Measurements from ENCODE around the gene PFN1. TPM values are rescaled to one million over a fixed set of nuclear protein-coding genes. Genes with fewer than 3 reads are reported as not detected.

The PFN1 gene
- total and polyA plus RNA-seq, 9 of the 15 experiments (the other 6 are each of a cell fraction or from before 2014, with no cell fraction given): 60.5 to 1,479 (median 456) TPM

DNA sequence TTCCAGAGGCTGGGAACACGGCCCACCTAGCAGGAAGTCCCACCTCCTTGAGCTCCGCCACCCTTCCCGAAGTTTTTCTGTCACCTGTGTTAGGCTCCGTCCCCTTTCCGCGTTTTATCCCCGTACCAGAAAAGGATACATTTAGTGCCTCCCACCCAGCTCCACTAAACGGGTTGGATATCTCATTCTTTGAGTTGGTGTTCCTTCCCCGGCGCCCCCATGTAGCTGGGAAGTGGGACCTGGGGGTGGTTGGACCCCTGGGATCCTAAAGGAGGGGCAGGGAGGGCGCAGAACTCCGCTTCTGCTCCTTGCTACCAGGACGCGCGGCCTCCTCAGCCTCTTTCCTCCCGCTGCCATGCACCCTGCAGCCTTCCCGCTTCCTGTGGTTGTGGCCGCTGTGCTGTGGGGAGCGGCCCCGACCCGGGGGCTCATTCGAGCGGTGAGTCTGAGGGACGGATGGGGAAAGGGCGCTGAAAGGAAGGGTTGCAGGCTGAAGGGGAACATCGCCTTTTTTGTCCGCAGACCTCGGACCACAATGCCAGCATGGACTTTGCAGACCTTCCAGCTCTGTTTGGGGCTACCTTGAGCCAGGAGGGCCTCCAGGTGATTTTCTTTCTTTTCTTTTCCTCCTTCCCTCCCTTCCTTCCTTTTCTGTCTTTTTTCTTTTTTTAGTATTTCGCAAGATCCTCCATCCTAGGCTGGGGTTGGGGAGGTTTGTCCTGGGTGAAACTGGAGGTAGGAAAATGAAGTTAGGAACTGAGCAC, 7.6 kb downstream of the PFN1 start:
- no peaks in the 10 kb centered on the region for H3K27me3 ChIP-seq (ENCODE audit: control insufficient read depth in 2 of 2, insufficient read depth in 2 of 2, low read length in 2 of 2)
- peak overlapping the region; percentile 89 for H2AFZ ChIP-seq (ENCODE audit: low read depth, low read length)
- in situ Hi-C loops (cut with MboI): no loop called here
- intact Hi-C loops (cut with micrococcal nuclease): no loop called here
- peak; percentile 55 to 81 (median 64) for DNase-seq (ENCODE audit: extremely low read depth in 1 of 4, low spot score in 3 of 4)
- peak overlapping the region; percentile 90 for H3K27ac ChIP-seq (ENCODE audit: extremely low read depth, low read depth, low read length)
- H3K36me3 ChIP-seq (ENCODE audit: control insufficient read depth, insufficient read depth, low read length): peaks cover 70% of the 10 kb centered on the region
- peak overlapping the region; percentile 95 to 98 for H3K9ac ChIP-seq (ENCODE audit: insufficient read depth in 1 of 2, low read depth in 2 of 2, low read length in 2 of 2)
- H3K9me3 ChIP-seq (replicated peaks; ENCODE audit: control insufficient read depth, insufficient read depth, low read depth, low read length): no peaks in the 10 kb centered on the region
- H4K20me1 ChIP-seq (replicated peaks; ENCODE audit: control insufficient read depth, insufficient read depth, low read length): peaks cover 8% of the 10 kb centered on the region; the same call in 1 of the 2 replicates
- peaks cover 26 to 30% of the 10 kb centered on the region in 2 experiments; a peak in 4 of 5 replicates for H3K4me1 ChIP-seq (replicated peaks in 1 of 2; ENCODE audit: control insufficient read depth in 2 of 2, insufficient read depth in 2 of 2, low read length in 2 of 2)
- POLR2A ChIA-PET: interaction anchor here (0.6 to 1.6 kb wide), 11 partner anchors 9 to 161 kb away, joined by 3 to 20 read pairs (median 4); partner anchors contain the start of genes ENO3, PFN1 and SPAG7
- 1% methylated on average over 21 of the region's 29 CpGs for WGBS (ENCODE audit: insufficient coverage, low coverage, missing lambda C conversion rate)
- H3K4me2 ChIP-seq (ENCODE audit: insufficient read depth, low read length): peak overlapping the region; percentile 96
- TSS peak; percentile 79 for BruUV-seq (replicated peaks)
- H3K79me2 ChIP-seq (ENCODE audit: control insufficient read depth, insufficient read depth, low read length): peaks cover 71% of the 10 kb centered on the region
- FAIRE-seq: no peak
- ATAC-seq: peak; percentile 35
- H3K9me1 ChIP-seq (ENCODE audit: control insufficient read depth, insufficient read depth, low read length): no peaks in the 10 kb centered on the region
- CTCF ChIA-PET (ENCODE audit: low intra/inter-chr PET ratio): interaction anchor here (0.6 kb wide), 1 partner anchor 47 kb away, joined by 3 read pairs; the partner anchor contains the start of gene CAMTA2
- H3K4me3 ChIP-seq: peak overlapping the region; percentile 96
- peak; percentile 75 for TF ChIP-seq POLR2G (IDR thresholded peaks at IDR 0.05; ENCODE audit: low read depth, low read length)
- 0 out of 4 replicates have a peak, but pooled peaks of 1 of the 2 experiments have one; percentile 42 for TF ChIP-seq UBTF (IDR thresholded peaks at IDR 0.05; ENCODE audit: borderline replicate concordance in 1 of 2, low read depth in 2 of 2, low read length in 2 of 2)
- TF ChIP-seq RBBP5 (IDR thresholded peaks at IDR 0.05; ENCODE audit: borderline replicate concordance, insufficient read depth, low read length, poor library complexity, severe bottlenecking): peak; percentile 11
- TF ChIP-seq RBFOX2 (IDR thresholded peaks at IDR 0.05; ENCODE audit: low read depth, low read length): 0 out of 2 replicates have a peak, but pooled peaks have one; percentile 9
- 0 out of 2 replicates have a peak, but pooled peaks have one; percentile 28 for TF ChIP-seq ETV5 (CRISPR knock-in tag; IDR thresholded peaks at IDR 0.05; ENCODE audit: low read depth)
- TF ChIP-seq CHD1 (IDR thresholded peaks at IDR 0.05; ENCODE audit: low read length): peak; percentile 44
- TF ChIP-seq YY1 (IDR thresholded peaks at IDR 0.05; ENCODE audit: borderline replicate concordance in 1 of 3, control insufficient read depth in 1 of 3, extremely low read depth in 1 of 3, insufficient read depth in 3 of 3, insufficient read length in 1 of 3, insufficient replicate concordance in 2 of 3, low read depth in 1 of 3, low read length in 2 of 3): peak in 1 of 3 experiments; percentile 14
- TF ChIP-seq PHF8 (IDR thresholded peaks at IDR 0.05; ENCODE audit: borderline replicate concordance, low read length): peak; percentile 8; the same call in 1 of the 2 replicates
- TF ChIP-seq EGR1 (conservative IDR thresholded peaks at IDR 0.05): 0 out of 2 replicates have a peak, but pooled peaks have one; percentile 7
- TF ChIP-seq MAZ (CRISPR knock-in tag; conservative IDR thresholded peaks at IDR 0.05 in 1 of 2, IDR thresholded peaks at IDR 0.05 in 1 of 2): 0 out of 4 replicates have a peak, but pooled peaks have one; percentile 7 to 17
- TF ChIP-seq CEBPB (tag; IDR thresholded peaks at IDR 0.05): peak; percentile 72
- no peak for TF ChIP-seq RFX1 (IDR thresholded peaks at IDR 0.05)
